ENCODE results near the gene MTA3.

- TF ChIP-seq CTCF (IDR thresholded peaks at IDR 0.05; ENCODE audit: insufficient read depth, low read length) (no peak), POLR2AphosphoS5 (IDR thresholded peaks at IDR 0.05; ENCODE audit: low read depth) (no peak), REST (IDR thresholded peaks at IDR 0.05; ENCODE audit: insufficient replicate concordance, low read depth) (no peak), GABPA (IDR thresholded peaks at IDR 0.05; ENCODE audit: low read depth) (no peak)
Measured at GRCh38 chr2:42724886-42725285, 156.5 kb downstream of the MTA3 start.
